Epithelial cell of prostate (primary cell): ENCODE measurements around the gene AATK.
"Not testable (repeated sequence)": the region's sequence is repeated elsewhere in the genome, so short reads cannot be mapped to it uniquely, and the experiment has no call there.

Experiments used
- DNase-seq: peaks from one replicate; pipeline ENCODE4 v3.0.0-alpha.2; 2011; ENCODE audit warnings: low read depth, low spot score
- H3K27ac ChIP-seq: fragments of 450-650 bp; 2 replicates; pipeline ENCODE4 v1.5.1; 2017; ENCODE audit warnings: mild to moderate bottlenecking

AATK gene

GRCh38 chr17:81083125-81083765 is 82.8 kb downstream of the AATK start:
- no peak for DNase-seq
- peak overlapping the region; percentile 72 for H3K27ac ChIP-seq

GRCh38 chr17:81082177-81083073 is 83.6 kb downstream of the AATK start:
- no peak for DNase-seq
- peak overlapping the region; percentile 72 for H3K27ac ChIP-seq

- DNase-seq, result no peak
- peak overlapping the region; percentile 72 for H3K27ac ChIP-seq
Measured at GRCh38 chr17:81081222-81082176, 84.5 kb downstream of the AATK start.

GRCh38 chr17:81080019-81080418 is 86.0 kb downstream of the AATK start:
- H3K27ac ChIP-seq, result no peak overlapping the region
- no peak for DNase-seq

- not testable (repeated sequence) for DNase-seq, H3K27ac ChIP-seq
Measured at GRCh38 chr17:81078026-81078913, 87.8 kb downstream of the AATK start.

- DNase-seq, result no peak
- no peak overlapping the region for H3K27ac ChIP-seq
Measured at GRCh38 chr17:81076141-81076679, 89.8 kb downstream of the AATK start.

GRCh38 chr17:81075307-81075706 is 90.7 kb downstream of the AATK start:
- DNase-seq, result no peak
- no peak overlapping the region for H3K27ac ChIP-seq

GRCh38 chr17:81074875-81075274 is 91.1 kb downstream of the AATK start:
- H3K27ac ChIP-seq, result no peak overlapping the region
- no peak for DNase-seq

GRCh38 chr17:81073967-81074839 is 91.8 kb downstream of the AATK start:
- no peak overlapping the region for H3K27ac ChIP-seq
- DNase-seq, result no peak

GRCh38 chr17:81071761-81072741 is 94.0 kb downstream of the AATK start:
- H3K27ac ChIP-seq, result peak overlapping the region; percentile 17
- no peak for DNase-seq

GRCh38 chr17:81070541-81071246 is 95.3 kb downstream of the AATK start:
- H3K27ac ChIP-seq, result no peak overlapping the region
- DNase-seq, result no peak

- DNase-seq, result no peak
- no peak overlapping the region for H3K27ac ChIP-seq
Measured at GRCh38 chr17:81069135-81069645, 96.8 kb downstream of the AATK start.

- DNase-seq, result no peak
- H3K27ac ChIP-seq, result no peak overlapping the region
Measured at GRCh38 chr17:81068411-81069134, 97.4 kb downstream of the AATK start.

GRCh38 chr17:81067391-81067811 is 98.6 kb downstream of the AATK start:
- DNase-seq, result no peak
- H3K27ac ChIP-seq, result no peak overlapping the region
